ENCODE data around the gene GATM.
"Not testable (repeated sequence)": the region's sequence is repeated elsewhere in the genome, so short reads cannot be mapped to it uniquely, and the experiment has no call there.

GATM gene

DNA sequence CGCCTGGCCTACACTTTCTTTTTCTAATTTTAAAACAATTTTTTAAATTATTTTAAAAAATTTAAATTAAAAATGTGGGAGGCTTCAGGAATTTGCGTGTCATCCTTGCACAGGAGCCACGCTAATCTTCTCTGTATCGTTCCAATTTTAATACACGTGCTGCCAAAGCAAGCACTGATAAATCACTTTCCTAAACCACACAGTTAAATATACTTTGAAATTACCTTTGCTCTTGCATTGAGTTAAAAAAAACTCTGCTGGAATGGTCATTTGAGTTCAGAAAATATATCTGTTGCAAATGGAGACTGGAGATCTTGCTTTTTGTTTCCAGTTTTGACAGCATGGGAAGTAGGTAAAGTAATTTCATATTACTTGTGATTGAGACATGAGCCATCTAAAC lies 23.6 kb downstream of the GATM start:
- DNase-seq (ENCODE audit: low read depth), result no peak

DNA sequence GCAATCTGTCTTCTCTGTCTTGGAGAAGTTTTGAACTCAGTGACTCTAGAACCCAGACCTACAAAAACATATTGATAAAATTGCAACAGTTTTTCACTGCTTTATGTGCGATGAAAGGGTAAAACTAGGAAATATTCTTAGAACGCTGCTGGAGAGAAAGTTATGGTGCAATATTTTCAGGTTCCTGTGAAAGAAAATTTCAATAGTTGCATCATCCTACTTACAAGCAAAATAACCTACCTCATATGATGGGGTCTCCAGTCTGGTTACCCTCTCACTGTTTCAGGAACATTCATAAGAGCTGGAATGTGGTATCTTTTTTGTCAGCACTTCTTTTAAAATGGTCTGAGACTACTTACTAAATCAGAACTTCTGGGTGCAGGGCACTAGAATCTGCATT lies 27.1 kb downstream of the GATM start:
- no peak for DNase-seq (ENCODE audit: low read depth)

DNA sequence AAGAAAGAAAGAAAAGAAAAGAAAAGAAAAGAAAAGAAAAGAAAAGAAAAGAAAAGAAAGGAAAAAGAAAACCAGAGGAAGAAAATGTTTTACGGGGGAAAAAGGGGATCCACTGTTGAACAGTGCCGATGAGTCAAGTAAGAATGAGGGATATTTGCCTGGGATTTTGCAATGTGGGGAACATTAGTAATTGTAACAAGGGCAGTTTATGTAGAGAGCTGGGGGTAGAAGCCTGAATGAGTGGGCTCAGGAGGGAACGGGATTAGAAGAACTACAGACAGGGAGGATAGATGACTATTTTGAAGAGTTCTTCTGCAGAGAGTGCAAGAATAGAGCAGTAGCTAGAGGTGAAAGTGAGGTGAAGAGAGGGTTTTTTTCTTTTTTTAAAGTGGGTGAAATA lies 28.7 kb downstream of the GATM start:
- DNase-seq (ENCODE audit: low read depth), result no peak

DNA sequence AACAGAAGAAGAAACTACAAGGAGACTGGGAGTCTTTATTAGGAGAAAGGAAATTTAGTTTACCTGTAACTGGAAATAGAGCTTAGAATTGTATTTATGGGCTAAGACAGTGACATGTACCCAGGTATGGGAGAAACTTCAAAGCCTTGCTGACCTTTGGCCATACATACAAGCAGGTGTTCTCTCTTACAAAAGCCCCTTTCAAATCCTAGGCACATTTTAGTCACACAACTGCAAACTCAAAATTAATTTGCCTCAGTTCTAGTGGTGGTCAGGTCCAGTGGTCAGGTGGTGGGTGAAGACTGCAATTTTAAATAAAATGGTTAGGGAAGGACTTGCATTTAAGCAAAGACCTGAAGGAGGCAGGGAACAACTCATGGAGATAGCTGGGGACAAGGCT lies 30.4 kb downstream of the GATM start:
- no peak for DNase-seq (ENCODE audit: low read depth)

DNA sequence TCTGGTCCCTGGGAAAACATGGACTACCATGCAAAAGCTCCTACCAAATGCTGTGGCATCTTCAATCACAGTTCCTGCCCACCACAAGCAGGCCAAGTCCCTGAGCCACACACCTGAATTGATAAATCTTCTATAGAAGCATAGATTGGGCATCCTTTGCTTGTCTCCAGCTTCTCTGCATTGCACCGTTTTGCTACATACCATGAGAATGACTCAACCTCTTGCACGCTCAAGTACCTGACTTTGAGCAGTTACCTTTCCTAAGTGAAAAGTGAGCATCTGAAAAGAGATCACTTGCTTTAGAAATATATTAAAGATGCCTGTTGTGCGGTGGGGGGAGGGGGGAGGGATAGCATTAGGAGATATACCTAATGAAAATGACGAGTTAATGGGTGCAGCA lies 31.3 kb downstream of the GATM start:
- DNase-seq (ENCODE audit: low read depth), result no peak

DNA sequence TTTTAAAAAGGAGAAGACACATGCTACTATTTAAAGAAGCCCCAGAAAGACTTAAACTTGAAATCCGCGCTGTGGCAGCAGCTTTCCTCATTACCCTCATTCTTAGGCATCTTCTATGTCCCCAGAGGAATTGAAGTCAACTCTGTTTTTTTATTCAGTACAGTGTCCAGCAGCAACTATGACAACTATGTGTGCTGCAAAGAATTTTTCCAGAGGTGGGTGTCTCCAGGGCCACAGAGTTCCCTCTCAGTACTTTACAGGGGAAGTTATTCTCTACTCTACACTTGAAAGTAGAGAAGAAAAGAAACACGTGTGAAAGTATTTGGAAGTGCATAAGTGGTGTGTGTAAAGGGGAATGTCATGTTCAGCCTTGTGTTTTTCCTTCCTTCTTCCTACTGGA lies 32.0 kb downstream of the GATM start:
- no peak for DNase-seq (ENCODE audit: low read depth)

DNA sequence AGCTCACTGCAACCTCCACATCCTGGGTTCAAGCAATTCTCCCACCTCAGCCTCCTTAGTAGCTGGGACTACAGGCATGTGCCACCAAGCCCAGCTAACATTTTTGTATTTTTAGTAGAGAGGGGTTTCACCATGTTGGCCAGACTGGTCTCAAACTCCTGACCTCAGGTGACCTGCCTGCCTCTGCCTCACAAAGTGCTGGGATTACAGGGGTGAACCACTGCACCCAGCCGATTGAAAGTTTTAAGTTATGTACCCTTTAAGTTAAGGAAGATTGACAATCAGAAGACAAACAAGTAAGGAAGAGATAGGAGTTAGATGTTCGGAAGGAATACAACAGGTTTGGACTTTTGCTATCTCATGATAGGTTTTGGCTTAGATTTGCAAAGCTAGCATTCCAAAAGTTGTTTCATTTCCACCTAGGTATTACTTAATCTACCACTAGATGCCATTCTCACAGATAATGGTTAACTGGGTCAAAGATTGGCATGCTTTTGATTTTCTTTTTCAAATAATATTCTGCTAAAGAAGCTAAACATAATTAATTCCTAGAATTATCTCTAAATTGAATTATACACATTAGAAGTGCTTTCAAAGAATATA lies 35.0 kb downstream of the GATM start:
- DNase-seq (ENCODE audit: low read depth), result no peak

DNA sequence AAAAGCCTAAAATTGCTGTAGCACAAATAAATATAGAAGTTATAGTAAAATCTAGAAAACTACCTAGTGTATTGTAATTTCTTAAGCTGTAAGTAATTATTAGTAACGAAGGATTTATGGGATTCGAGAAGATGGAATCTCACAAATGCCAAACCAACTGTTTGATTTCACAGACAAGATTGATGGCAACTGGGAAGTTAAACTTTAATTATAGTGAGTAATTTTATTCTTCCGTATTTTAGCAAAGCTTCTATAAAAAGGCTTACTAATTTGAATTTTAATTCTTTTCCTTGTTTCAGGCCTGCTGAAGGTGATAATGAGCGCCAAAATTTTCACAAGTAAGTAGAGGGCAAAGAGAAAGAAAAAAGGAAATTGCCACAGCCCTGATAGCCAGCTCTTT lies 36.6 kb downstream of the GATM start:
- no peak for DNase-seq (ENCODE audit: low read depth)

DNA sequence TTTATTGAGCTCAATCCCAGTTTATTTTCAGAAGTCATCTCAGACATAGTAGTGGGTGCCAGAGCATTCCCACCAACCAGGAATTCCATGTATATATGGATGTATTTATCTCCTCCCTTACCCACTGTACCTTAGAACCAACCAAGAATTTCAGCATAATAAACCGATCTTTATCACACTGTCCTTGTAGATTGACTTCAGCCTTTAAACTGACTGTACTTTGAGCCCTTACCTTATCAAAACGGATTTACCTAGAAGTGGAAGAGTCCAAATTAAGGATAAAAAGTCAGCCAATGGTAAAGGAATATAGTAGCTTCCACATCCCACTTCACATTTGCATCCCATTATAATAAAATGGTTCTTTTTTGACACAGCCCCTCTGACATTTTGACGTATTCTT lies 37.9 kb downstream of the GATM start:
- no peak for DNase-seq (ENCODE audit: low read depth)

DNA sequence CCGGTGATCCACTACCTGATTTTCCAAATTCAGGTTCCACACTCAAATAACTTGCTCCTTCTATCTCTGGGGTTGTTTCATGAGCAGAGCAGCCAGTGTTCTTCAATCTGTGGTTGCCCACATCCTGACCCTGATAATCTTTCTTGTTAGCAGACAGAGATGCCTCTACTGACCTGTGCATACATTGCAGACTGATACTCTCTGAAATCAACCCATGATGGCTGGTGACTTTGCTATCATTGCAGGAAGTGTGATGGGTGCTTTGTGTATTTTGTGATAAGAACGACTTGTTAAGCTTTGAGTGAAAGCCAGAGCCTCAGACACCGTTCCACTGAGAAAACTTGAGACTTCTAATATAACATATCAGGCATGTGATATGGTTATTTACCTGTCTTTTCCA lies 39.9 kb downstream of the GATM start:
- DNase-seq (ENCODE audit: low read depth), result no peak

DNA sequence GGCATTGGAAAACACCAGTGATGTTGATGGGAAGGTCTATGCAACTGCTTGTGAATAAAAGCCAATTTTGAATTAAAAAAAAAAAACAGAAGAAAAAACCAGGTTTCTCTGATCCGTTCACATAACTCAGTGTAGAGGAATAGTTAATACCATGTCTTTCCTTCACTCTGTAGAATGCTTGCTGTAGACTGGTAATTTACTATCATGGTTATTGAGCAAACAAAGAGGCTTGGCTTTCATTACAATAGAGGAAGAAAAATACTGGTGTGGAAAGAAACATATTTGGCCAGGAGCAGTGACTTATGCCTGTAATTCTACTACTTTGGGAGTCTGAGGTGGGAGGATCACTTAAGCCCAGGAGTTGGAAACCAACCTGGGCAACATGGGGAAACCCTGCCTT lies 41.1 kb downstream of the GATM start:
- DNase-seq (ENCODE audit: low read depth), result no peak

DNA sequence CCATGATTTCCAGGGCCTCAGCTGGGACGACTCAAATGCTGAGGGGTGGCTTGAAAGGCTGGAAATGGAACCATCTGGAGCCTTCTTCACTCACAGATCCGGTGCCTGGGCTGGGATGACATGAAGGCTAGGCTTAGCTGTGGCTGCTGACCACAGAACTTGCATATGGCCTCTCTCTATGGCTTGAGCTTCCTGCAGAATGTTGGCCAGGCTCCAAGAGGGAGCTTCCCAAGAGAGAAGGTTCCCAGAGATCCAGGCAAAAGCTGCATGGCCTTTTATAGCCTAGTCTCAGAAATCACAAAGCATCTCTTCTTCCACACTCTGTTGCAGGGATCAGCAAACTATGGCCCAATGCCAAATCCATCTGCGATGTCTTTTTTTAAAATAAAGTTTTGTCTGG lies 44.8 kb downstream of the GATM start:
- peak; percentile 32 for DNase-seq (ENCODE audit: low read depth)

DNA sequence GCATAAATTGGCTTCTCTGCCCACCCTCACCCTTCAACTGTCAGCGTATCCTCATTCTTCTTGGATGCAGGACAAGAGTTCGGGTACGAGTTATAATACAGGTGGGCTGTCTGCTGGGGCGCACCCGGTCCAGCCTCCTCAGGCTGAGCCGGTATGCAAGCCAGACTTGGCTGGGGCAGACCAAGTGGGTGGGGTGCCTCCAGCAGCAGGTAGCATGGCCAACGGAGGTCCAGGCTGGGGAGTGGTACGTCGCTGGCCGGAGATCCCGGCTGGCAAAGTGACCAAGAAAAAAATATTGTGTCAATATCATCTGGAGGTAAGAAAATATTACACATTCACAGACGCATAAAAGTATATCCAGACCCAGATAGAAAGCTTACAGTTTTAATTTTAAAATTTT lies 45.6 kb downstream of the GATM start:
- DNase-seq (ENCODE audit: low read depth), result no peak

DNA sequence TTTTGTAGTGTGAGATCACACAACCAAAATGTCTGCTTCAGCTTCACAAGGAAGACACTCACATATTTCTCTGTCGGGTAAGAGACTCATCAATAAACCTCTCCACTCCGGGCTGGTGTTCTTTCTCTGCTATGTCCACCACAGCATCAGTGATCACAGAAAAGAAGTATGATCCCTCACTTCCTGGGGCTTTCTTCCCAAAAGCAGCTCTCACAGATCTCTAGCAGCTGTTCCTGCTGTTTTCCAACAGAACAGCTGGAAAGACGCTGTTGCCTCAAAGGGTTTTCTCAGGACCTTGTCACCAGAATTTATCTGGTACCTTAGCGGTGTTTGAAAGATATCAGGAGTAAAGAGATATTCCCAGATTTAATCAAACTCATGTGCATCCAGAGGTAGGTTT lies 46.4 kb downstream of the GATM start:
- no peak for DNase-seq (ENCODE audit: low read depth)

DNA sequence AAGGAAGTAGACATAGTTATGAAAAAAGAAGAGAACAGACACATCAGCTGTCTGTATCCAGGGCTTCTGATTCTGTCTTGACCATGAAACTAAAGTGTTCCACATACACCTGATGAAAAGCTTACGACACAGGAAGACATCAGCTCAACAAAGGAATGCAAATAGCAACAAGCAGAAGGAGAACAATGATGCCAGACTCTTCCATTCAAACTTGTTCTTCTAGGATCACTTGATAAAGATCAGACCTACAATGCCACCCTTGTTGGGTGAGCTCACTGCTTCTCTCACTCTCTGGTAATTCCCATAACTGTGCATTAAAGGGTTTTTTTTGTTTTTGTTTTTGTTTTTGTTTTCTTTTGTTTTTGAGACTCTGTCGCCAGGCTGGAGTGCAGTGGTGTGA lies 49.7 kb downstream of the GATM start:
- DNase-seq (ENCODE audit: low read depth), result no peak

DNA sequence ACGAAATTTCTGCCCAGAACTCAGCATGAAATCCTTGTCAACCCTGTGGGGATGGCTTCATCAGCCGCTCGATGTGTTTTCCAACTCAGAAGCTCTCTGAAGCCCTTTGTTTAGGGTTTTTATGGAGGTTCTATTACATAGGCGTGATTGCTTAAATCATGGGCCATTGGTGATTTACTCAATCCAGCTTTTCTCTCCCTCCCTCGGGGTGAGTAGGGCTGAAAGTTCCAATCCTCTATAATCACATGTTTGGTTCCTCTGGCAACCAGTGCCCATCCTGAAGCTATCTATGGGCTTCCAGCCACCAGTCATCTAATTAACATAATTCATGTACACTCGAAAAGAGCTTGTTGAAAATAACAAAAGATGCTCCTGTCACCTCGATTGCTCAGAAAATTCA lies 51.6 kb downstream of the GATM start:
- DNase-seq (ENCODE audit: low read depth), result no peak

DNA sequence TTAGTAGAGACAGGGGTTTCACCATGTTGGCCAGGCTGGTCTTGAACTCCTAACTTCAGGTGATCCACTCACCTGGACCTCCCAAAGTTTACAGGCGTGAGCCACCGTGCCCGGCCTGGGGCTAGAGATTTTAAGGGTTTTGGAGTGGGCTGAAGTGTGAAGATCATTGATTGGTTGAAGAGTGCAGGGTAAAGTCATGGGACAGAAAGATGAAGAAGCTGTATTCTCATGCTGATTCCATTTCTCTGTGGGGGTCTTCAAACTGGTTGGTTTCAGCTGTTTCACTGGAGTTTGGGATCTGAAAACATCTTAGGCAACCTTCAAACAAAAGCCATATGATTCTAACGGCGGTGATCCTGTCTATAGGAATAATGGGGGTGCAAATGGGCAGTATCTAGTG lies 52.1 kb downstream of the GATM start:
- no peak for DNase-seq (ENCODE audit: low read depth)

DNA sequence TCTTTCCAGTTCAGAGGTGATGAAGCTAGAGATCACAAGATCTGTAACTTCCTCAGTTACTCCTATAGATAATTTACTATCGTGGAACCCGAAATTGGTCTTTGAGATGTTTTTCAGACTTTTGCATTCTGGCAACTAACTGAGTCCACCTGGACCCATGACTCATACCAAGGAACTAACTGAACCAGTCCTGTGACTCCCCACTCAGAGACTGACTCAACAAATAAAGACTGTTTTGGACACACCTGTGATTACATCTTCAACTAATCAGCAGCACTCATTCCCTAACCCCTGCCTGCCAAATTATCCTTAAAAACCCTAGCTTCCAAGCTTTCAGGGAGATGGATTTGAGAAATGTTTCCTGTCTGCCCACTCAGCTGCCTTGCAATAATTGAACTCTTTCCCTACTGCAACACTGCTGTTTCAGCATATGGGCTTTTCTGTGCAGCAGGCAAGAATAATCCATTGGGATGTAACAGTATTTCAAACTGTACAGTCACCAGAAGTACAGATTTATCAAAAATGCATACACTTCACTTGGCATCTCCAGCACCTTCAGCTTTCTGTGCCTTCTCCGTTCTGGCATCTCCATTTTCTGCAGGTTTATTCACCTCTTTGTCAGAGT lies 57.7 kb downstream of the GATM start:
- no peak for DNase-seq (ENCODE audit: low read depth)

DNA sequence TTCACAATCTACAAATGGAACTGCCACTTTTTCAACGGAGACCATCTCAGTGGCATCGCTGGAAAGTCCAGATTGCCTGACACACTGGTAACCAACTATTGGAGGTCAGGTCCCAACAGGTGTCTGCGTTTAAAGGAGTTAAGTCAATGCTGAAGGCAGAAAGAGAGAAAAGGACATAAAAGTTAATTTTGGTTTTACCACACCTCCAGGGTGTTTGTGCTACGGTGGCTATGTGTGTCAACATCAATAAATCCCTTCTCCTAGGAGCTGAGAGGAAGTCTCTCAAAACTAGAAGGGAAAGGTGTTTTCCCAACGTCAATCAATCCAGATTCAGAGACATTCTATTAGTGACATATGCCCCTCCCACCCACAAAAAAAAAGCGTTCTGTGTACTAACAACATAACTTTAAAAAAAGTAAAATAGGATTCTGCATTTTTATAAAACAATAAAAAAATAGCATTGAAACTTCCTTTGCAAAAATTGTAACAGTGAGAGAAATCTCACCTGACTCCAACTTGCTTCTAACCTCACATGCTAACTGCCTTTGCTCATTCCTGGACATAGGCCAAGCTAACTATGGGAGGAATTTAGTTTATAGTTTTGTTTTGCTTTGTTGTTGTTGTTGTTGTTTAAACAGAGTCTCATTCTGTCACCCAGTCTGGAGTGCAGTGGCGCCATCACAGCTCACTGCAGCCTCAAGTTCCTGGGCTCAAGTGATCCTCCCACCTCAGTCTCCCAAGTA lies 58.7 kb downstream of the GATM start:
- no peak for DNase-seq (ENCODE audit: low read depth)

DNA sequence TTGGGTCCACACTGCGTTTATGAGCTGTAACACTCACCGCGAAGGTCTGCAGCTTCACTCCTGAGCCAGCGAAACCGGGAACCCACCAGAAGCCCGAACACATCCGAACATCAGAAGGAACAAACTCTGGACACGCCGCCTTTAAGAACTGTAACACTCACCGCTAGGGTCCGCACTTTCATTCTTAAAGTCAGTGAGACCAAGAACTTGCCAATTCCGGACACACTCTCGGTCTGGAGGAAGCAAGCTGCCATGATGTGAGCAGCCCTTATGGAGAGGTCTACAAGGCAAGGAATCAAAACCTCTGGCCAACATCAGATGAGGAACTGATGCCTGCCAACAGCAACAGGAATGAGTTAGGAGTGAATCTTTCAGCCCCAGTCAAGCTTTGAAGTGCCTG lies 63.4 kb downstream of the GATM start:
- DNase-seq (ENCODE audit: low read depth), result peak; percentile 17

DNA sequence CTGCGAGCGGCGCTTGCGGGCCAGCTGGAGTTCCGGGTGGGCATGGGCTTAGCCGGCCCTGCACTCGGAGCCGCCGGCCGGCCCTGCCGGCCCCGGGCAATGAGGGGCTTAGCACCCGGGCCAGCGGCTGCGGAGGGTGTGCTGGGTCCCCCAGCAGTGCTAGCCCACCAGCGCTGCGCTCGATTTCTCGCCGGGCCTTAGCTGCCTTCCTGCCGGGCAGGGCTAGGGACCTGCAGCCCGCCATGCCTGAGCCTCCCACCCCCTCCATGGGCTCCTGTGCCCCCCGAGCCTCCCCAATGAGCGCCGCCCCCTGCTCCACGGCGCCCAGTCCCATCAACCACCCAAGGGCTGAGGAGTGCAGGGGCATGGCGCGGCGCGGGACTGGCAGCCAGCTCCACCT lies 64.2 kb downstream of the GATM start:
- DNase-seq (ENCODE audit: low read depth), result not testable (repeated sequence)
